ENCODE measurements around the gene TMEM187.

- TF ChIP-seq, protein P1, sequence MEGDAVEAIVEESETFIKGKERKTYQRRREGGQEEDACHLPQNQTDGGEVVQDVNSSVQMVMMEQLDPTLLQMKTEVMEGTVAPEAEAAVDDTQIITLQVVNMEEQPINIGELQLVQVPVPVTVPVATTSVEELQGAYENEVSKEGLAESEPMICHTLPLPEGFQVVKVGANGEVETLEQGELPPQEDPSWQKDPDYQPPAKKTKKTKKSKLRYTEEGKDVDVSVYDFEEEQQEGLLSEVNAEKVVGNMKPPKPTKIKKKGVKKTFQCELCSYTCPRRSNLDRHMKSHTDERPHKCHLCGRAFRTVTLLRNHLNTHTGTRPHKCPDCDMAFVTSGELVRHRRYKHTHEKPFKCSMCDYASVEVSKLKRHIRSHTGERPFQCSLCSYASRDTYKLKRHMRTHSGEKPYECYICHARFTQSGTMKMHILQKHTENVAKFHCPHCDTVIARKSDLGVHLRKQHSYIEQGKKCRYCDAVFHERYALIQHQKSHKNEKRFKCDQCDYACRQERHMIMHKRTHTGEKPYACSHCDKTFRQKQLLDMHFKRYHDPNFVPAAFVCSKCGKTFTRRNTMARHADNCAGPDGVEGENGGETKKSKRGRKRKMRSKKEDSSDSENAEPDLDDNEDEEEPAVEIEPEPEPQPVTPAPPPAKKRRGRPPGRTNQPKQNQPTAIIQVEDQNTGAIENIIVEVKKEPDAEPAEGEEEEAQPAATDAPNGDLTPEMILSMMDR (IDR thresholded peaks at IDR 0.05): no peak
- TF ChIP-seq POLR2A (IDR thresholded peaks at IDR 0.05; ENCODE audit: low read depth): no peak
Measured at GRCh38 chrX:153993079-153993478, 20.5 kb downstream of the TMEM187 start.
